Measurements from ENCODE around the gene WNT9A. TPM values are rescaled to one million over a fixed set of nuclear protein-coding genes. Genes with fewer than 3 reads are reported as not detected.

WNT9A gene
- total and polyA plus RNA-seq, 2 donors from 2014 or later = 0.58 to 3.1 TPM

DNA sequence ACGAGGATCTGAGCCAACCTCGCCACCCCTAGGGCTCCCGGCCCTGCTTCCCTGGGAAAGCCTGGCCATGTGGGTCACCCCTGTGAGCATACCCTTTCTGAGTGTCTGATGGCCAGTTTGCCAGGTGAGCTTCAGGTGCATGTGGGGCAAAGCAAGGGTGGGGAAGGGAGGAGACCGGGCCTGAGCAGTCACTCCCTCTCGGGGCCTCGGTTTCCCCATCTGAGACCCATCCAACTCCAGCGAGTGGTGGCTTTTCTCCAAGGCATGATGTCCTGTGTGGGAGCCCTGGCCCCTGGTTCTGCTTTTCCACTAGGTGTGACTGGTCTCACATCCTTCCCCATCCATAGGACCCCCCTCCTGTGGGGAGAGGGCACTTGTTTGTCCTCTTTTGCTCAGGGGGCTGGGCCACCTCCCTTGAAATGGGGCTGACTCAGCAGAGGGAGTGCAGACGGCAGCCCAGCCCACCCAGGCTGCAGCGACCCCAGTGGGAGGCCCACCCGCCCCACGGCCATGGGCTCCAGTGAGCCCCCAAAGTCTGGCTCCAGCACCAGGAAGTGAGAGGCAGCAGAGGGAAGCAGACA lies 1.7 kb upstream of the WNT9A start:
- peaks cover 0 to 2% (median 1%) of the 10 kb centered on the region in 3 donors for H3K9me3 ChIP-seq (ENCODE audit: control insufficient read depth in 2 of 3, insufficient read depth in 1 of 3, low read length in 3 of 3)
- no peaks in the 10 kb centered on the region for H3K27me3 ChIP-seq (ENCODE audit: control insufficient read depth, insufficient read depth, low read length)
- H3K4me3 ChIP-seq (ENCODE audit: low read length in 3 of 3) = no peak overlapping the region
- FAIRE-seq (no peak), DNase-seq (peak in 2 of 5 donors; percentile 51 to 52)
- no peak overlapping the region for H3K27ac ChIP-seq (ENCODE audit: low read depth in 2 of 2, low read length in 2 of 2)
- intact Hi-C loops (cut with DNase I) = loop anchor here (10.0 kb wide), 1 partner anchor 185 kb away; no protein-coding TSS in a partner anchor
- H3K9ac ChIP-seq (ENCODE audit: low read length in 3 of 3) = no peak overlapping the region
- H3K36me3 ChIP-seq (ENCODE audit: control insufficient read depth in 2 of 3, insufficient read depth in 3 of 3, low read length in 3 of 3) = no peaks in the 10 kb centered on the region
- peaks cover 0 to 6% (median 6%) of the 10 kb centered on the region in 3 donors for H3K4me1 ChIP-seq (ENCODE audit: control insufficient read depth in 2 of 3, insufficient read depth in 2 of 3, low read depth in 1 of 3, low read length in 3 of 3)
- TF ChIP-seq CTCF (IDR thresholded peaks at IDR 0.05; ENCODE audit: borderline replicate concordance, extremely low read depth, insufficient read depth) = no peak

DNA sequence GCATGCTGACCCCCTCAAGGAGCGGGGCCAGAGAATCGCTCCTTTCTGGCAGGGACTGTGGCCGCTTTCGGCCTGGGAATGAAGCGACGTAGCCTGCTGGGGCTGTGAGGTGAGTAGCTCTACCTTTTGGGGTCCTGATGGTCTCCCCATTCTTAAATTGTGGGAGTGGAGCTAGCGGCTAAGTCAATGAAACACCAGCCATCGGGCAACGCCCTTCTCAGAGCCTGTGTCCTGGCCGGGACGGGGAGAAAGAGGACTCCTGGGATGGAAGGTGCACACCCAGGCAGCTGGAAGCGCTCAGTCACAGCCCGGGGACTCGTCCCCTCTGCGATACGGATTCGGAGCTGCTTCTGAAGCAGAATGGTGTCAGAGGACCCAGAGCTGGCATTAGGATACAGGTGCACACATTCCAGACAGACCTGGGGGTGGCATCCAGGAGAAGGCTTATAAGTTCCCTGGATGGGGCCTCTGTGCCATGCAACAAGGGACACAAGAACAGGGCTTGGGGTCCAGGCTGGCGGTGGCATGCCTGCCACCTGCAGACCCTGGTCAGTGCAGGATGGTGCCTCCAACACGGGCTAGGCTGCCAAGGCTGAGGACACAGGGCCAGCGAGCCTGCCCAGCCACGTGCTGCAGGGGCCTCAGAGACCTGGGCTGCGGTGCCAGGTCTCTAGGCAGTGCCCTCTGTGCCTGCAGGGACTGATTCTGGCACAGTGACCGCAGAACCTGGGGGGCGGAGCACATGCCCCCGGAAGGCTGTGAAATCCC lies 945 bp upstream of the WNT9A start:
- peak in 1 of 5 donors; percentile 47 for DNase-seq
- Histone ChIP-seq H3K27ac (ENCODE audit: low read depth in 2 of 2, low read length in 2 of 2) (no peak overlapping the region), H3K9ac (ENCODE audit: low read length in 3 of 3) (peak overlapping the region in 1 of 3 donors; percentile 26), H3K4me1 (ENCODE audit: control insufficient read depth in 2 of 3, insufficient read depth in 2 of 3, low read depth in 1 of 3, low read length in 3 of 3) (peaks cover 0 to 6% (median 6%) of the 10 kb centered on the region in 3 donors), H3K9me3 (ENCODE audit: control insufficient read depth in 2 of 3, insufficient read depth in 1 of 3, low read length in 3 of 3) (no peaks in the 10 kb centered on the region), H3K27me3 (ENCODE audit: control insufficient read depth, insufficient read depth, low read length) (no peaks in the 10 kb centered on the region), H3K36me3 (ENCODE audit: control insufficient read depth in 2 of 3, insufficient read depth in 3 of 3, low read length in 3 of 3) (no peaks in the 10 kb centered on the region), H3K4me3 (ENCODE audit: low read length in 3 of 3) (peak overlapping the region in 1 of 3 donors; percentile 20)
- FAIRE-seq = no peak
- TF ChIP-seq CTCF (IDR thresholded peaks at IDR 0.05; ENCODE audit: borderline replicate concordance, extremely low read depth, insufficient read depth) = no peak
- intact Hi-C loops (cut with DNase I) = loop anchor here (10.0 kb wide), 1 partner anchor 184 kb away; no protein-coding TSS in a partner anchor

- H3K9me3 ChIP-seq (ENCODE audit: control insufficient read depth in 2 of 3, insufficient read depth in 1 of 3, low read length in 3 of 3) = no peaks in the 10 kb centered on the region
- H3K4me3 ChIP-seq (ENCODE audit: low read length in 3 of 3) = peak overlapping the region; percentile 9 to 47 (median 20)
- H3K27me3 ChIP-seq (ENCODE audit: control insufficient read depth, insufficient read depth, low read length) = no peaks in the 10 kb centered on the region
- no peaks in the 10 kb centered on the region for H3K36me3 ChIP-seq (ENCODE audit: control insufficient read depth in 2 of 3, insufficient read depth in 3 of 3, low read length in 3 of 3)
- intact Hi-C loops (cut with DNase I) = loop anchor here (10.0 kb wide), 1 partner anchor 183 kb away; no protein-coding TSS in a partner anchor
- H3K9ac ChIP-seq (ENCODE audit: low read length in 3 of 3) = no peak overlapping the region
- FAIRE-seq (no peak), DNase-seq (peak in 1 of 5 donors; percentile 63)
- H3K27ac ChIP-seq (ENCODE audit: low read depth in 2 of 2, low read length in 2 of 2) = no peak overlapping the region
- no peak for TF ChIP-seq CTCF (IDR thresholded peaks at IDR 0.05; ENCODE audit: borderline replicate concordance, extremely low read depth, insufficient read depth)
- H3K4me1 ChIP-seq (ENCODE audit: control insufficient read depth in 2 of 3, insufficient read depth in 2 of 3, low read depth in 1 of 3, low read length in 3 of 3) = peaks cover 0 to 6% (median 6%) of the 10 kb centered on the region in 3 donors
These were observed 401 bp downstream of the WNT9A start for GRCh38 chr1:227947386-227947675.

Measured in kidney (tissue), 14 donors.